Endothelial cell of umbilical vein (primary cell): ENCODE data around the gene CCNH. TPM values are rescaled to one million over a fixed set of nuclear protein-coding genes. Genes with fewer than 3 reads are reported as not detected.

Source experiments
- BruUV-seq: library from RNA; stranded (reverse); fragments of 400-500 nt; replicated peaks from 2 replicates; lab custom pipeline; 2021; lab: Mats Ljungman, UMichigan
- CTCF ChIA-PET: fragments of 300-600, 350-600 bp; sonication (Branson Sonifier 250); formaldehyde crosslinking; loops from one replicate; lab custom pipeline; 2021; ENCODE audit warnings: antibody characterized with exemption, inconsistent platforms; lab: Charles Lee
- POLR2A ChIA-PET: fragments of 300-600, 350-600 bp; sonication (Branson Sonifier 250); formaldehyde crosslinking; loops from one replicate; lab custom pipeline; 2021; ENCODE audit warnings: antibody characterized with exemption, inconsistent platforms; lab: Charles Lee
- DNase-seq: peaks from one replicate; pipeline ENCODE4 v3.0.0-alpha.2; 2011; ENCODE audit warnings: low read depth, low spot score
- FAIRE-seq: peaks from 2 replicates; lab custom pipeline; 2011; peaks lifted over from hg19 to GRCh38; lab: Jason Lieb, UNC
- H2AFZ ChIP-seq: 2 replicates; pipeline ENCODE4 v1.6.0; 2012; ENCODE audit warnings: low read depth, low read length, control low read depth, inconsistent platforms
- H3K27ac ChIP-seq: 2 replicates; pipeline ENCODE4 v1.5.1; 2011; ENCODE audit warnings: low read depth, mild to moderate bottlenecking, control low read depth, low read length, moderate library complexity; ENCODE audit not compliant: insufficient read depth
- H3K27me3 ChIP-seq, 2 experiments: 2 replicates each; pipeline versions ENCODE4 v1.6.0 to v1.6.1; 2011; ENCODE audit warnings: low read length in 2 of 2, mixed read lengths in 1 of 2; ENCODE audit not compliant: control insufficient read depth in 2 of 2, insufficient read depth in 2 of 2
- H3K36me3 ChIP-seq, 2 experiments: 2 replicates in 1 of 2; 3 replicates in 1 of 2; pipeline ENCODE4 v1.5.1; 2011; ENCODE audit warnings: low read length in 2 of 2, mild to moderate bottlenecking in 1 of 2, moderate library complexity in 1 of 2; ENCODE audit not compliant: control insufficient read depth in 2 of 2, insufficient read depth in 2 of 2; ENCODE audit errors: extremely low read depth in 1 of 2
- H3K4me1 ChIP-seq: 3 replicates; pipeline ENCODE4 v1.5.1; 2011; ENCODE audit warnings: mild to moderate bottlenecking, low read length; ENCODE audit not compliant: control insufficient read depth, insufficient read depth; ENCODE audit errors: extremely low read depth
- H3K4me2 ChIP-seq: 2 replicates; pipeline ENCODE4 v1.6.1; 2011; ENCODE audit warnings: low read length, control low read depth, mixed read lengths; ENCODE audit not compliant: insufficient read depth
- H3K4me3 ChIP-seq, 3 experiments: fragments of 200-600 bp in 1 of 3; sonication (generic), shearing (Covaris generic) in 1 of 3; replicated peaks in 1 of 3; 2 replicates each; pipeline ENCODE4 v1.5.1; 2011 to 2016; ENCODE audit warnings: control low read depth in 3 of 3, low read length in 3 of 3, mild to moderate bottlenecking in 2 of 3, inconsistent platforms in 1 of 3, low read depth in 1 of 3, moderate library complexity in 1 of 3; ENCODE audit not compliant: insufficient read depth in 1 of 3
- H3K79me2 ChIP-seq: 2 replicates; pipeline ENCODE4 v1.6.0; 2012; ENCODE audit warnings: low read length, inconsistent platforms; ENCODE audit not compliant: control insufficient read depth, insufficient read depth
- H3K9ac ChIP-seq: replicated peaks from 2 replicates; pipeline ENCODE3; 2011; ENCODE audit warnings: low read length, control low read depth; ENCODE audit not compliant: insufficient read depth; ENCODE audit errors: extremely low read depth
- H3K9me1 ChIP-seq: replicated peaks from 3 replicates; pipeline ENCODE4 v1.6.0; 2011; ENCODE audit warnings: mild to moderate bottlenecking, low read length; ENCODE audit not compliant: control insufficient read depth, insufficient read depth; ENCODE audit errors: extremely low read depth
- H3K9me3 ChIP-seq: replicated peaks from 2 replicates; pipeline ENCODE4 v1.5.1; 2012; ENCODE audit warnings: low read length, inconsistent platforms; ENCODE audit not compliant: control insufficient read depth, insufficient read depth
- H4K20me1 ChIP-seq: replicated peaks from 2 replicates; pipeline ENCODE3; 2011; ENCODE audit warnings: mild to moderate bottlenecking, low read length; ENCODE audit not compliant: control insufficient read depth, insufficient read depth; ENCODE audit errors: extremely low read depth
- EZH2 ChIP-seq: IDR thresholded peaks from 2 replicates; pipeline ENCODE4 v1.6.1; 2012; ENCODE audit warnings: borderline replicate concordance, low read depth, mild to moderate bottlenecking, moderate library complexity, low read length, inconsistent platforms; ENCODE audit not compliant: severe bottlenecking
- FOS ChIP-seq: IDR thresholded peaks from 2 replicates; pipeline ENCODE4 v1.6.1; 2011; ENCODE audit warnings: mild to moderate bottlenecking, low read length, moderate library complexity, borderline replicate concordance; ENCODE audit not compliant: insufficient read depth
- GATA2 ChIP-seq: IDR thresholded peaks from 2 replicates; pipeline ENCODE4 v1.7.0; 2011; ENCODE audit warnings: low read depth, mild to moderate bottlenecking, moderate library complexity, mixed read lengths, low read length; ENCODE audit not compliant: insufficient read length, insufficient read depth
- JUN ChIP-seq: IDR thresholded peaks from 2 replicates; pipeline ENCODE4 v1.6.1; 2011; ENCODE audit warnings: borderline replicate concordance, low read depth; ENCODE audit not compliant: insufficient read length, insufficient read depth
- MAX ChIP-seq: IDR thresholded peaks from 2 replicates; pipeline ENCODE4 v1.6.1; 2011; ENCODE audit not compliant: insufficient read depth, insufficient read length
- MYC ChIP-seq: IDR thresholded peaks from one replicate; pipeline ENCODE4 v1.6.1; 2011; ENCODE audit warnings: mild to moderate bottlenecking, low read depth, low read length
- POLR2A ChIP-seq: IDR thresholded peaks from 2 replicates; pipeline ENCODE4 v1.6.1; 2012; ENCODE audit warnings: low read depth, mild to moderate bottlenecking, control low read depth, low read length
- POLR2AphosphoS5 ChIP-seq: IDR thresholded peaks from 2 replicates; pipeline ENCODE4 v1.6.1; 2012; ENCODE audit warnings: low read depth, mild to moderate bottlenecking, control low read depth, low read length, moderate library complexity; ENCODE audit not compliant: insufficient read depth
- dilution Hi-C: fragments of 300-500 bp; cut with MboI; formaldehyde crosslinking; loops from one replicate; pipeline ENCODE4 v1.15.0; 2019; ENCODE audit warnings: low sequenced_read_pairs; ENCODE audit not compliant: extremely low pct_ligation_motif_present
- intact Hi-C: fragments of 100-400 bp; cut with micrococcal nuclease; formaldehyde crosslinking; loops from one replicate; pipeline ENCODE4 v1.10.0; 2022
- polyA plus RNA-seq, 4 experiments: library from polyadenylated mRNA; depleted of rRNA in 3 of 4; stranded (reverse) in 3 of 4; unstranded in 1 of 4; fragments of >200 nt; gene quantifications; 2 replicates each; pipeline versions ENCODE4 v1.2.1 to v1.2.3, GENCODE V29; 2011 to 2012; ENCODE audit warnings: missing spikeins in 1 of 4
- total RNA-seq: library from RNA; stranded (reverse); gene quantifications from 2 replicates; pipeline ENCODE4 v1.2.3, GENCODE V29; 2021
- TF ChIP-seq, protein P1 (sequence below), 2 donors: IDR thresholded peaks; 1 replicate in 1 of 2; 2 replicates in 1 of 2; pipeline ENCODE4 v1.5.1; 2011; ENCODE audit warnings: low read length in 2 of 2, mild to moderate bottlenecking in 2 of 2, moderate library complexity in 2 of 2, control low read depth in 1 of 2, inconsistent platforms in 1 of 2, low read depth in 1 of 2; ENCODE audit not compliant: insufficient read depth in 1 of 2; ENCODE audit errors: extremely low read depth in 1 of 2

The CCNH gene
- total and polyA plus RNA-seq, 2 donors (not counting 3 experiments of a cell fraction or from before 2014, with no cell fraction given): 47.9 to 50.6 TPM

- POLR2A ChIA-PET: no interaction called here
- H3K4me3 ChIP-seq: peak overlapping the region in 1 of 3 experiments; percentile 96
- peak overlapping the region; percentile 88 for H3K4me2 ChIP-seq
Observed at GRCh38 chr5:87410931-87411330, 1.8 kb downstream of the CCNH start.

GRCh38 chr5:87408204-87408603, 4.5 kb downstream of the CCNH start:
- dilution Hi-C loops (no loop called here), intact Hi-C loops (no loop called here)
- Histone ChIP-seq H3K4me2 (no peak overlapping the region), H3K4me3 (no peak overlapping the region), H3K9ac (no peak overlapping the region), H3K36me3 (peaks cover 2 to 24% of the 10 kb centered on the region in 2 experiments), H3K79me2 (peaks cover 69% of the 10 kb centered on the region), H3K9me3 (no peaks in the 10 kb centered on the region), H4K20me1 (peaks cover 3% of the 10 kb centered on the region), H3K4me1 (peaks cover 20% of the 10 kb centered on the region), H3K27me3 (no peaks in the 10 kb centered on the region), H2AFZ (no peak overlapping the region), H3K27ac (no peak overlapping the region), H3K9me1 (peaks cover 2% of the 10 kb centered on the region)
- ChIA-PET CTCF (interaction anchor here (1.3 kb wide), 1 partner anchor 8 kb away, joined by 6 read pairs; no protein-coding TSS in a partner anchor), POLR2A (no interaction called here)
- no TSS peak for BruUV-seq
- TF ChIP-seq MYC (no peak), POLR2AphosphoS5 (no peak), MAX (no peak), GATA2 (no peak), FOS (no peak), JUN (no peak), POLR2A (no peak), EZH2 (no peak)
- TF ChIP-seq, protein P1, sequence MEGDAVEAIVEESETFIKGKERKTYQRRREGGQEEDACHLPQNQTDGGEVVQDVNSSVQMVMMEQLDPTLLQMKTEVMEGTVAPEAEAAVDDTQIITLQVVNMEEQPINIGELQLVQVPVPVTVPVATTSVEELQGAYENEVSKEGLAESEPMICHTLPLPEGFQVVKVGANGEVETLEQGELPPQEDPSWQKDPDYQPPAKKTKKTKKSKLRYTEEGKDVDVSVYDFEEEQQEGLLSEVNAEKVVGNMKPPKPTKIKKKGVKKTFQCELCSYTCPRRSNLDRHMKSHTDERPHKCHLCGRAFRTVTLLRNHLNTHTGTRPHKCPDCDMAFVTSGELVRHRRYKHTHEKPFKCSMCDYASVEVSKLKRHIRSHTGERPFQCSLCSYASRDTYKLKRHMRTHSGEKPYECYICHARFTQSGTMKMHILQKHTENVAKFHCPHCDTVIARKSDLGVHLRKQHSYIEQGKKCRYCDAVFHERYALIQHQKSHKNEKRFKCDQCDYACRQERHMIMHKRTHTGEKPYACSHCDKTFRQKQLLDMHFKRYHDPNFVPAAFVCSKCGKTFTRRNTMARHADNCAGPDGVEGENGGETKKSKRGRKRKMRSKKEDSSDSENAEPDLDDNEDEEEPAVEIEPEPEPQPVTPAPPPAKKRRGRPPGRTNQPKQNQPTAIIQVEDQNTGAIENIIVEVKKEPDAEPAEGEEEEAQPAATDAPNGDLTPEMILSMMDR (IDR thresholded peaks at IDR 0.05; ENCODE audit: extremely low read depth in 1 of 2, insufficient read depth in 1 of 2, low read depth in 1 of 2, low read length in 2 of 2): no peak
- FAIRE-seq (no peak), DNase-seq (no peak)

More at GRCh38 chr5:87410931-87411330, 1.8 kb downstream of the CCNH start:
- peak overlapping the region; percentile 97 for H3K27ac ChIP-seq
- H3K9me3 ChIP-seq: no peaks in the 10 kb centered on the region
- CTCF ChIA-PET: interaction anchor here (1.1 to 4.2 kb wide), 3 partner anchors 8 to 1280 kb away, joined by 3 to 33 read pairs (median 10); no protein-coding TSS in a partner anchor
- intact Hi-C loops (loop anchor here (5.0 kb wide), 4 partner anchors 289 to 1271 kb away; partner anchors contain the start of gene COX7C), dilution Hi-C loops (no loop called here)
- TF ChIP-seq MAX (no peak), FOS (no peak)
- H3K9me1 ChIP-seq: no peaks in the 10 kb centered on the region
- H3K4me1 ChIP-seq: peaks cover 18% of the 10 kb centered on the region
- no TSS peak for BruUV-seq
- no peak overlapping the region for H2AFZ ChIP-seq
- DNase-seq: no peak
- H3K36me3 ChIP-seq: peaks cover 2 to 11% of the 10 kb centered on the region in 2 experiments
- no peak for FAIRE-seq
- peaks cover 3% of the 10 kb centered on the region for H4K20me1 ChIP-seq
- H3K27me3 ChIP-seq: no peaks in the 10 kb centered on the region
- peaks cover 56% of the 10 kb centered on the region for H3K79me2 ChIP-seq
- H3K9ac ChIP-seq: peak overlapping the region; percentile 98
